Suprapubic skin (tissue), 4 donors: ENCODE results near the gene COL5A1. TPM values are rescaled to one million over a fixed set of nuclear protein-coding genes. Genes with fewer than 3 reads are reported as not detected.

Source experiments
- DNase-seq, 2 donors: peaks; one replicate each; pipeline ENCODE4 v3.0.0-alpha.2; 2019; ENCODE audit warnings: low spot score in 2 of 2
- H3K27ac ChIP-seq: fragments of 200-600 bp; sonication (generic); one replicate; pipeline ENCODE4 v1.5.1; 2019
- H3K27me3 ChIP-seq: fragments of 200-600 bp; sonication (generic); one replicate; pipeline ENCODE4 v1.5.1; 2019
- H3K36me3 ChIP-seq: fragments of 200-600 bp; sonication (generic); one replicate; pipeline ENCODE4 v1.5.1; 2019
- H3K4me1 ChIP-seq: fragments of 200-600 bp; sonication (generic); one replicate; pipeline ENCODE4 v1.5.1; 2019
- H3K4me3 ChIP-seq: fragments of 200-600 bp; sonication (generic); one replicate; pipeline ENCODE4 v1.5.1; 2019; ENCODE audit warnings: mild to moderate bottlenecking
- H3K9me3 ChIP-seq: fragments of 200-600 bp; sonication (generic); one replicate; pipeline ENCODE4 v1.5.1; 2019
- CTCF ChIP-seq, 2 donors: fragments of 200-600 bp in 1 of 2; fragments of 450-650 bp in 1 of 2; sonication (generic) in 1 of 2; IDR thresholded peaks; one replicate each; pipeline ENCODE4 v1.5.1; 2016 to 2019; ENCODE audit warnings: antibody characterized with exemption in 2 of 2, mild to moderate bottlenecking in 1 of 2, moderate library complexity in 1 of 2
- EP300 ChIP-seq: sonication (generic); formaldehyde crosslinking; IDR thresholded peaks from one replicate; pipeline ENCODE4 v1.6.1; 2017; ENCODE audit warnings: antibody characterized with exemption
- POLR2A ChIP-seq, 2 donors: fragments of 450-650 bp; IDR thresholded peaks; one replicate each; pipeline ENCODE4 v1.6.1; 2017; ENCODE audit warnings: antibody characterized with exemption in 2 of 2, mild to moderate bottlenecking in 2 of 2, moderate library complexity in 2 of 2
- POLR2AphosphoS5 ChIP-seq, 3 donors: sonication (generic); formaldehyde crosslinking; IDR thresholded peaks; one replicate each; pipeline ENCODE4 v1.6.1; 2017; ENCODE audit warnings: antibody characterized with exemption in 3 of 3
- WGBS: methylation state at CpG from one replicate; pipeline ENCODE4 v1.1.5; 2018; 5-methylcytosine and 5-hydroxymethylcytosine counted together
- total RNA-seq, 4 donors: library from RNA; depleted of rRNA; stranded (reverse); fragments of >200 nt; gene quantifications; one replicate each; pipeline ENCODE4 v1.1.0, GENCODE V29; 2016

Gene COL5A1
- total RNA-seq, 4 donors from 2014 or later, result 8.6 to 16.5 (median 15.4) TPM

GRCh38 chr9:134743853-134744252 is 102.2 kb downstream of the COL5A1 start:
- 80% methylated on average over 2 of the region's 5 CpGs for WGBS
- TF ChIP-seq POLR2AphosphoS5 (IDR thresholded peaks at IDR 0.05) (no peak), POLR2A (IDR thresholded peaks at IDR 0.05) (no peak), EP300 (no peak), CTCF (IDR thresholded peaks at IDR 0.05) (no peak)
- H3K27me3 ChIP-seq, result peaks cover 3% of the 10 kb centered on the region

GRCh38 chr9:134744385-134745295 is 103.0 kb downstream of the COL5A1 start:
- 93% methylated on average over 16 of the region's 16 CpGs for WGBS
- no peak overlapping the region for H3K4me3 ChIP-seq

More at GRCh38 chr9:134743853-134744252, 102.2 kb downstream of the COL5A1 start:
- Histone ChIP-seq H3K27ac (no peak overlapping the region), H3K9me3 (no peaks in the 10 kb centered on the region), H3K4me1 (no peaks in the 10 kb centered on the region), H3K4me3 (no peak overlapping the region), H3K36me3 (peaks cover 41% of the 10 kb centered on the region)
- no peak for DNase-seq

GRCh38 chr9:134747951-134748489 is 106.4 kb downstream of the COL5A1 start:
- no peaks in the 10 kb centered on the region for H3K27me3 ChIP-seq
- DNase-seq, result no peak
- no peaks in the 10 kb centered on the region for H3K9me3 ChIP-seq
- no peak for TF ChIP-seq EP300
- no peak for TF ChIP-seq CTCF (IDR thresholded peaks at IDR 0.05)
- no peak for TF ChIP-seq POLR2AphosphoS5 (IDR thresholded peaks at IDR 0.05)
- no peak for TF ChIP-seq POLR2A (IDR thresholded peaks at IDR 0.05)
- H3K4me1 ChIP-seq, result no peaks in the 10 kb centered on the region
- WGBS, result 90% methylated on average over 1 of the region's 1 CpG
- peaks cover 45% of the 10 kb centered on the region for H3K36me3 ChIP-seq
- H3K27ac ChIP-seq, result no peak overlapping the region
- H3K4me3 ChIP-seq, result no peak overlapping the region

More at GRCh38 chr9:134744385-134745295, 103.0 kb downstream of the COL5A1 start:
- no peak for TF ChIP-seq EP300
- TF ChIP-seq POLR2A (IDR thresholded peaks at IDR 0.05), result no peak
- TF ChIP-seq POLR2AphosphoS5 (IDR thresholded peaks at IDR 0.05), result no peak
- no peak for TF ChIP-seq CTCF (IDR thresholded peaks at IDR 0.05)
- no peaks in the 10 kb centered on the region for H3K9me3 ChIP-seq
- H3K36me3 ChIP-seq, result peaks cover 45% of the 10 kb centered on the region
- H3K27ac ChIP-seq, result no peak overlapping the region
- H3K4me1 ChIP-seq, result no peaks in the 10 kb centered on the region
- DNase-seq, result no peak
- H3K27me3 ChIP-seq, result peaks cover 2% of the 10 kb centered on the region

- WGBS, result 79% methylated on average over 8 of the region's 8 CpGs
- DNase-seq, result no peak
- no peak overlapping the region for H3K27ac ChIP-seq
- no peak for TF ChIP-seq POLR2A (IDR thresholded peaks at IDR 0.05)
- TF ChIP-seq CTCF (IDR thresholded peaks at IDR 0.05), result no peak
- no peak for TF ChIP-seq EP300
- TF ChIP-seq POLR2AphosphoS5 (IDR thresholded peaks at IDR 0.05), result no peak
- peaks cover 45% of the 10 kb centered on the region for H3K36me3 ChIP-seq
- no peak overlapping the region for H3K4me3 ChIP-seq
- no peaks in the 10 kb centered on the region for H3K4me1 ChIP-seq
- H3K9me3 ChIP-seq, result no peaks in the 10 kb centered on the region
- H3K27me3 ChIP-seq, result no peaks in the 10 kb centered on the region
Observed at GRCh38 chr9:134748591-134748990, 107.0 kb downstream of the COL5A1 start.
